Stimulated activated CD4-positive, alpha-beta T cell treated with anti-CD3 and anti-CD28 coated beads, Interleukin-4, amount 100 ng/mL, for 1 hour (primary cell): ENCODE results near the gene DLL4.
"Not testable (repeated sequence)": the region's sequence is repeated elsewhere in the genome, so short reads cannot be mapped to it uniquely, and the experiment has no call there.

Experiments
- DNase-seq: peaks from one replicate; pipeline ENCODE4 v3.0.0-alpha.2; 2020

DLL4 gene

DNA sequence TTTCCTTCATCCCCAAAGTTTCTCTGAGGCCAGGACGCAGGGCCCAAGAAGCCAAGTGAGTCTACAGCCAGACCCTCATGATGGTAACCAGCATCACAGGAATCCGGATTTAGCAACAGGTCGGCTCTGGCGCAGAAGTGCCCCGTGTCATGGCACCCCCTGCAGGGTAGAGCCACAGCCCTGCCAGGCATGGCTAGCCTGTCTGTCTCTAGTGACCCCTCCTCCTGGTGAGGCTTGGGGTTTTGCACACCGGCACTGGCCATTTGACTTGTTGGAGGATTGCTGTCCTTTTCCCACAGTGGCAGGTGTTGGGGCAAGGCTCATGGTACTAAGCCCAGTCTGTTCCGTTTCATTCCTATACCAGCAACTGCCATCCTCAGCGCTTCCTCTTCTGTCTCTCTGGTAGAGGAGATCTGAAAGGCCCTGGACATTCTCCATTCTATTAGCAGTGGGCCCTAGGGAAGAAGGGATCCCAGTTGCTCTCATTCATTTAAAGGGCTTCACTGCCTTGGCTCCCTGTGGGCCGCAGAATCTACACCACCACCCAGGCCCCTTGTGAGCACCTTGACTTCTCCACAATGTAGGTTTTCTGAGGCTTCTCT, 14.7 kb downstream of the DLL4 start:
- DNase-seq = no peak

DNA sequence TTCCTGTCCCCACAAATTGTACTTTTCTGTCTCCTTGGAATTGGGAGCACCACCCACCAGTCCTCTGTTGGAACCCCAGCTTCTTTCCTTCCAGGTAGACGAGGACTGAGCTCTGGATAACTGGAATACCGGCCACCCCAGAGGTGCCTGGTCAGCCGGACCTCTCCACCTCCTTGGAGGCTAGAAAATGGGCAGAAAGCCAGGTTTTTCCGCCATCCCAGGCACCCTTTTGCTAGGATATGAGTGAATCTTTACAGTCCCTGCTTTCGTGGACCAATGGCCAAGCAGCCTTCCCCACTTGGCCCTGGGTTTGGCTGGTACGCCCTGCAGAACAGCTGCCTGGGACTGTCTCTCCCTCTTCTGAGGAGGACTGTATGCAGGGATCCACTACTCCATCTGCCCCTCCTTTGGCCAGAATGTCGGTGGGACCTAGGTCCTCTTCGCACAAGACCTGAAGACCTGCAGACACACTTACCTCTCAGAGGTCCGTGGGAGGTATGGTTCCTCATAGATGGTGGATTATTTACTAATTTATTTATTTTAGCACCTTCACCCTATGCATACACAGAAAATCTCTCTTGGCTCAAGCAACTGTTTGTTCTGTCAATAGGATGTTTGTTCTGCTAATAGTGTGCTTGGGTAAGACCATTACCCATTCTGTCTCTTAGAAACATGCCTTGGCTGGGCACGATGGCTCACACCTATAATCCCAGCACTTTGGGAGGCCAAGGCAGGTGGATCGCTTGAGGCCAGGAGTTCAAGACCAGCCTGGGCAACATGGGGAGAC, 15.6 kb downstream of the DLL4 start:
- DNase-seq = no peak

DNA sequence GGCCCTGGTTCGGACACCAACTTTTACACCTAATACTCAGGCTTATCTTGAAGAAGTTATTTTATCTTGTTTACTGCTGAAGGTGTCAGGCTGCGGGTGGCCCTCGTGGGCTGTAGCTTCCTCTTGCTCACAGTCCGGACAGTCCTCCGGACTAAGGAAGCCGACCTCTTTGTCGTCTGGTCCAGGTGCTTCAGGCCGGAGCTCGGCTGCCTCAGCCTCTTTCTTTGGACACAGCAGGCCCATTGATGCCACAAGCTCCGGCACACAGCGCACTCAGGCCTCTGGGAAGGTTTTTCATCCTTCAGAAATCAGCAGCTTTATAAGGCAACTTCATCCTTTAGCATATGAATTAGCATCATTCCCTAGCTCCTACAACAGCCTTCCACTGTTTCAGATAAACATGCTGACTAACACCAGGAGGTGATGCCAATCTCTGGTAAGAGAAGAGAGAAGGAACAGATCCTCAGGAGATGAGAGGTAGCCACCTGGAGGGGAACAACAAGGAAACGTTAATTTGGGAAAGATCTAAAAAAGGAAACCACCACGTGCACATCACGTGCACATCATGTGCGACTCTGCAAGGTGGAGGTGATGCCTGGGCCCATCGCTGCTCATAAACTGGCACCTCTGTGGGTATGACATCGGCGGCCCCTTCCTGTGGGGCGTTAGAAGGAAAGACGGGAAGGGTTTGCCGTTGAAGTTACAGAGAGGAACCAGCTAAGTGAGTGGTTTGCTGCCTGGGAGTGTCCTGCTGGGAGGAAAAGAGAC, 19.8 kb downstream of the DLL4 start:
- DNase-seq = no peak

DNA sequence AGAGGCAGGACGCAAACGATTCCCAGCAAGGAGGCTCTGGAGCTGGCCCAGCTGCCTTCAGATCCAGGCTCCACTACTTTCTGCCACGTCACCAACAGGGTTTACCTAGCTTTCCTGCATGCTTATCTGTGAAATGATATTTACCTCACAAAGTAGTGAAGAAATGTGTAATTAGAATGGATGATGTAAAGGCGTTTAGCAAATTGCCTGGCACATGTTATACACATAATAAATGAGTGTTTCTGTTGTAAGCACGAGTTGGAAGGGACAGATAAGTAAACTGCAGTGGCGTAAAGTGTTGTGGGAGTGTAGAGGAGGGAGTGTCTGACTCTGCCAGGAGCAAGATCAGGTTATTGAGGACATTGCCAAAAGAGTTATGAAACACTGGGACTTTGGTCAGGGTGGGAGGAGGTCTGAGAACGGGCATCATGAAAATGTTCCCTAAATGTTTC, 20.6 kb downstream of the DLL4 start:
- no peak for DNase-seq

DNA sequence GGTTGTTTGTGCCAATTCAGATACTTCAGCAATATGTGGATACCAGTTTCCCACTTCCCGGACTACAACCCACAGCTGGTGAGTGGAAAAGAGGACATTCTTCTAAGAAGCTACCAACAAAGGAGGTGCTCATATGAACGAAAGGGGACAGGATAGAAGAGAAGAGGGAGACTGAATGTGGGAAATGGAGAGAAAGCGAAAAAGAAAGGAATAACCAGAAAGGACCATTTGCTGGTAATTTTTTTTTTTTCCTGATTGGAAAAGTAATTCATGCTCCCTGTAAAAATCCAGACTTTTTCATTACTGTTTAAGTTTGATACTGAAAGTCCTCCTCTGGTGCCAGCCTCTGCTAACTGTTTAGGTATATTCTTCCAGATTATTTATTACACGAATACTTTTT, 22.6 kb downstream of the DLL4 start:
- DNase-seq = no peak

DNA sequence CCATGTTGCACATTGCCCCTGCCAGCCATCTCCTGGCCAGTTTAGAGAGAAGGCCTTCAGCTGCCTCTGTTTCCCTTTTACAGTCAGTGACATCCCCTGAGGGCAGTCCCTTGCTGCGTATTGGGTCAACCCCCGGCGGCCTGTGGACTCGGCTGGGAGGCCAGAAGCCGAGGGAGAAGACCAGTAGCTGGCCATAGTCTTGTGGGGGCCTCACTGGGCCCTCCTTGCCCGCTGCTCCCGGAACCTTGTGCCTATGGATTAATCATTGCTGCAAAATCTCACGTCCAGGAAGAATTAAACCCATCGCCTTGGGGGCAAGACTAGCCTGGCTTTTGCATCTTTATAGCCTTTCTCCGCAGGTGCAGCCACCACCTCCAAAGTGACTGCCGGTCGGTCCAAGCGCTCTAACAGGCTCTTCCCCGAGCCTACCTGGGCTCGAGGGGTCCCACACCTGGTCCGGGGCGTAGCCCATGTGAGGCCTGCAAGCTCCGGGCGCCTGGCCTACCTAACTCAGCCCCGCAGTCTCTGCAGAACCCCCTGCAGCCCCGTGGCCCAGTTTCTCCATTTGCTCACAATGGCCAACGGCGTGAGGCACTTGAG, 23.3 kb downstream of the DLL4 start:
- no peak for DNase-seq

DNA sequence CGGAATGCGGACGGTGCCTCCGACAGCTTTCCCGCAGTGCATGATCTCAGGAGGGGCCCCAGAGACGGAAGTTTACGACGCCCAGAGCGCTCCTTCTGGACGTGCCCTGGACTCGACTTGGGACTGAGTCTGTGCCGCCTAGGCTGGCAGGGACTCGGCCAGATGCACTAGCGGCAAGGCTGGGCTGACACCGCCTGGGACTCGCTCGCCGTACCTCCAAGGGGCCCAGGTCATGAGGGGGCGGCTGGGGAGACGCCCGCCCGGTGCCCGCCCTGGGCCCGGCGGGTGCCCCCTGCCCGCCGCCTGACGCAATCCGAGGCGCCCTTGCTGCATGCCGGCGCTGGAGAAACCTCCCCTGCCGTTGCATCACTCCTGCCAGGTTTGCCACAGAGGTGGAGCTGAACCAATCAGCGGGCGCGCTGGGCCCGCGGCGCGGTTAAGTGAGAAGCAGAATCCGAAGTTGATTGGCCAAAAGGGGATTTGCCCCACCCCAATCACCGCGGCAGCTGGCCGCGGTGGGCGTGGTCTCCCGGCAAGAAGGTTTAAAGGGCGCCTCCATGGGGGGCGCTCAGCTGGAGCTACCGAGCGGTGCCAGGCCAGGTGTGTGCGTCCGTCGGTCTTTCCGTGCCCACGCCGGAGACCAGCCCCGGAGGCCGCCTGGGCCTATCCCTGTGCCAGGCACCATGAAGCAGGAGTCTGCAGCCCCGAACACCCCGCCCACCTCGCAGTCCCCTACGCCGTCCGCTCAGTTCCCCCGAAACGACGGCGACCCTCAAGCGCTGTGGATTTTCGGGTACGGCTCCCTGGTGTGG, 24.0 kb downstream of the DLL4 start, which contains the start of gene CHAC1:
Gene CHAC1, plus strand, starts transcription at position 571 of the 812 bp plus-strand sequence. Its CDS starts 113 bp downstream, at position 684.
- DNase-seq = peak; percentile 97

DNA sequence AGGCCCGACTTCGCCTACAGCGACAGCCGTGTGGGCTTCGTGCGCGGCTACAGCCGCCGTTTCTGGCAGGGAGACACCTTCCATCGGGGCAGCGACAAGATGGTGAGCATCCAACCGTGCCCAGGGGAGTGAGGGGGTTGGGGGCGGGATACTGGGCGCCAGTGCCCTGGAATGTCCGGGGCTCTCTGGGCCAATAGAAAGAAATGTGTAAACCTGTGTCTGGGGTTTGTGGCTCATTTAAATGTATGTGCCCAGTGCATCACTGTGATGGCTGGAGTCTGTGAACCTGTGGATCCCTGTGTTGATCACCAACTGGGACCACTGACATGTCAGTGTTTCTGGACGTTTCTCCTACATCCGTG, 24.6 kb downstream of the DLL4 start:
- no peak for DNase-seq

DNA sequence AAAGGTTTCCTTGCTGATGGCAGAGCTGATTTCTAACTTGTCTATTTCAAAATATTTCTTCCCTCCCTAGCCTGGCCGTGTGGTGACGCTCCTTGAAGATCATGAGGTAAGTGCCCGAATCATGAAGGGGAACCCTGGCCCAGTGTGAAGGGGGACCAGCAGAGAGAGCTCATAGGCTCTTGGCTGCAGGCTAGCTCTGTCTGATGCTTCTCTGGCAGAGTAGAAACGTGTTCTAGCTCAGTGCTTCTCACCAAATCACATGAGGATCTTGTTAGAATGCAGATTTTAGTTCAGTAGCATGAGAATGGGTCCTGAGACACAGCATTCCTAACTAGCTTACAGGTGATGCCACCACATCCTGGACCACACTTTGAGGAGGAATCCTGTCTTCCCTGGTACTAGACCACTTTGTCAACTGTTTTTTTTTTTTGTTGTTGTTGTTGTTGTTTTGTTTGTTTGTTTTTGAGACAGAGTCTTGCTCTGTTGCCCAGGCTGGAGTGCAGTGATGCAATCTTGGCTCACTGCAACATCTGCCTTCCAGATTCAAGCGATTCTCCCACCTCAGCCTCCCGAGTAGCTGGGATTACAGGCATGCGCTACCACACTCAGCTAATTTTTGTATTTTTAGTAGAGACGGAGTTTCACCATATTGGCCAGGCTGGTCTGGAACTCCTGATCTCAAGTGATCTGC, 25.2 kb downstream of the DLL4 start:
- DNase-seq = not testable (repeated sequence)

DNA sequence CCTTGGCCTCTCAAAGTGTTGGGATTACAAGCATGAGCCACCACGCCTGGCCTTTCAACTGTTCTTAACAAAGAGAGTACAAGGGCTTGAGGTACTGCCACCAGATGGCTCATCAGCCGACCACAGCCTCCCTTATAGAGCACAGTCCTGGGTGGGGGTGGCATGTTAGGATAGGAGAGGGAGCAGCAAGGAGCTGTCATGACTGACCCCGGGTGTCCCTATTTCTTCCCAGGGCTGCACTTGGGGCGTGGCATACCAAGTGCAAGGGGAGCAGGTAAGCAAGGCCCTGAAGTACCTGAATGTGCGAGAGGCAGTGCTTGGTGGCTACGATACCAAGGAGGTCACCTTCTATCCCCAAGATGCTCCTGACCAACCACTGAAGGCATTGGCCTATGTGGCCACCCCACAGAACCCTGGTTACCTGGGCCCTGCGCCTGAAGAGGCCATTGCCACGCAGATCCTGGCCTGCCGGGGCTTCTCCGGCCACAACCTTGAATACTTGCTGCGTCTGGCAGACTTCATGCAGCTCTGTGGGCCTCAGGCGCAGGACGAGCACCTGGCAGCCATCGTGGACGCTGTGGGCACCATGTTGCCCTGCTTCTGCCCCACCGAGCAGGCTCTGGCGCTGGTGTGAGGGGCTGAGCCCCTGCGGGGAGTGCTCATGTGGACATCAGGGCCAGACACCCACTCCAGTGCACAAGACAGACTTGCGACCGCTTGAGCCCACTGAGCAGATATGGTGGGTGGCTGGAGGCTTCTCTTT, 26.2 kb downstream of the DLL4 start:
- DNase-seq = no peak

DNA sequence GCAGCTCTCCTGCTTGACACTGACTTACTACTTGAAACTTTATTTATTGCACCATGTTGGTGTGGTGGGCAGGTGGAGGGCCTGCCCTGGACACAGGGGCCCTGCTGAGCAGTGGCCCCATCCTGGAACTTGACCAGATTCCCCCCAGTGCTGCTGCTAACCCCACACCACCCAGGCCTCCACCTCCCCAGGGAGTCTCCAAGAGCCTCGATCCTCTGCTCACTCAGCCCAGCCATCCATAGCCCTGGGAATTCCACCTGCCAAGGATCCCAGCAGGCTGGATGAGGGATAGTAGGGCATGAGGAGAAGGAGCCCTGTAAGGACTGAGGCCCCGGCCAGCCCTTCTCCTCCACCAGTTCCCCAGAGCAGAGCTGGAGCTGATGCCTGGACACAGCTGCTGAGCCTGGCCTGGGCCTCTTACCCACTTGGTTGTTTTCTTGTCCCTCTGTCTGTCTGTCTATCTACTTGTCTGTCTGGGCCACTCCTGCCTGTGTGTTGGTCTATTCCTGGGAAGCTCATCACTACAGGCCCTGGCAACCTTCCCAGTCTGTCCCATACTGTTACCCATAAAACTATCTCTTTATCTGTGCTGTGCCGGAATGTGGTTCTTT, 26.9 kb downstream of the DLL4 start:
- no peak for DNase-seq

DNA sequence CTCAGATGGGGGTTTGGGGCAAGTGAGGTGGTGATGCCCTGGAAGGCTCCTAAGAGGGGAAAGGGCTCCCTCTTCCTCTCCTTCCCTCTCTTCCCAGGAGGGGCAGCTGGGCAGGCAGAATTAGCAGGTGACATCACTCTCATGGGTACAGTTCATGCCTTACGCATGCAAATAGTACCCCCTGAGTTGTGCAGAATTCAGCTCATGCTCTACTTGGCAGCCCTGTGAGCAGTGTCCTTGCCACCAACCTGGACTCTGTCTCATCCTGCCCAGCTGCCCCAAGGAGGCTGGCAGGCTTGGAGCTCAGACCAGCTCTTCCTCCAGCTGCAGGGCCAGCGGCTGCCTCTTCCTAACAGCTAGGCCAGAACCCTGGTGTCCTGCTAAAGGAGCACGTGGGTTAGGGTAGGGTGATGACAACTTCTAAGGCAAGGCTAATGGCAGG, 27.4 kb downstream of the DLL4 start:
- no peak for DNase-seq

DNA sequence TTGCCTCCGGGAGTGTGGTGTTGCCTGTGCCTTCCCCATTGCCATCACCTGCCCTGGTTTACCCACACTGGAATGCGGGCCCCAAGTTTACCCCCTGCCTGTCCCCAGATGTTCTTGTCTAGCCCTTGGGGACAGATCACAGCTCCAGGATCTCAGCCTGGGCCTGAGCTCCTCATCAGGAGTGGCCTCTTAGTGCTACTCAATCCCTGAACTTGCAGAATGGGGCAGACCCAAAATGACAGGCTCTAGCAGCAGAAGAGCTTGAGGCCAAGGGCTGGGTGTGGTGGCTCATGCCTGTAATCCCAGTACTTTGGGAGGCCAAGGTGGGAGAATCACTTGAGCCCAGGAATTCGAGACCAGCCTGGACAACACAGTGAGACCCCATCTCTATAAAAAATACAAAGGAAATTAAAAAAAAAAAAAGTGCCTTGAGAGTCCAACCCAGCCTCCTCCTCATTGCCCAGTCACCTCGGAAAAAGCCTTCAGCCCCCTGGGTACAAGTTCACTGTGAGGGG, 28.0 kb downstream of the DLL4 start:
- DNase-seq = no peak

DNA sequence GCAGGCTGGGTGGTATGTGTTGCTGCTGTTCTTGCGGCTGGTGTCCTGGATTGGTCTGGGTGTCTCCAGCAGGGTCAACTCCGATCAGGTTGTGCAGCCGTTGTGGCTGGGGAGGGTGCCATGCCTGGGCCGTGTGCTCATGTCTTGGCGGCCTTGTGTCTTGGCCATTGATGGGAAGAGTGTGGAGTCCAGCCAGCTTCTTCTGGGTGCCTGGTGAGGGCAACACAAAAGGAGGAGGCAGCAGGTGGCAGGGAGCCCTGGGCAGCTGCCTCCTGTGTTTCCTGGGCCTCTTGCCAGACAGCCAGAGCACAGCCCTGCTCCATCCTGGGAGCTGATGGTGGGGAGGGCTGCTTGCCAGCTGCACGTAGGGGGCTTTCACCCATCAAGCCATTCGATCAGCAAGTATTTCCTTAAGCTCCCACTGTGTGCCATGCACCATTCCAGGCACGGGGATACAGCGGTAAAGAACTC, 28.5 kb downstream of the DLL4 start:
- DNase-seq = no peak

DNA sequence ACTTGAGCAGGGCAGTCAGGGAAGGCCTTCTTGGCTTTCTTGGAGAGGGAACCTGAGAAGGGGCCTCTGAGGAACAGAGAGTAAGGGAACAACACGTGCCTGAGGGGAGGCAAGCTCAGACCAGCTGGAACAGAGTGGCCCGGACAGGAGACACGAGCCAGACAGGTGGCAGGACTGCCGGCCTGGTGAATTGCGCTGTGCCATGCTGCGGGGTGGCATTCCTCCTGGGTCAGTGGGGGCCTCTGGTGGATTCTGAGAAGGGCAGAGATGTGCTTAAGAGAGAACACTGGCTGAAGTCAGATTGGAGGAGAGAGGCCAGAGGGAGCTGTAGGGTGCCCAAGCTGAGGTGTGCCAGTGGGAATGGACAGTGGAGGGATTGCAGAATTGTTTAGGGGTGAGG, 29.0 kb downstream of the DLL4 start:
- no peak for DNase-seq

DNA sequence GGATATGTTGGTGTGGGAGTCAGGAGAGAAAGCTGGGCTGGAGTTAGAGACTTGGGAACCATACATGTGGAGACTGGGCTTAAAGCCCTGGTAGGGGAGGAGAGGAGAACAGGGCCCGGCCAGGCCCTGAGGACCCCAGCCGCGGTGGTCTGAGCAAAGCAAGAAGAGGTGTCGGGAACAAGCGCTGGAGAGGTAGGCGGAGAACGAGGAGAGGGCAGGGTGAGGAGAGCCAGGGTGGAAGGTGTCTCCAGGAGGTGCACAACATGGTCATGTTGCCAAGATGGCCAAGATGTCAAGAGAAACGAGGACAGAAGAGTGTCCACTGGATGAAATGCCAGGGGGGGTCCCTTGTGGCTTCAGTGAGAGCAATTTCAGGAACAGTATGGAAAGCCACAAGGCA, 29.6 kb downstream of the DLL4 start:
- DNase-seq = no peak

DNA sequence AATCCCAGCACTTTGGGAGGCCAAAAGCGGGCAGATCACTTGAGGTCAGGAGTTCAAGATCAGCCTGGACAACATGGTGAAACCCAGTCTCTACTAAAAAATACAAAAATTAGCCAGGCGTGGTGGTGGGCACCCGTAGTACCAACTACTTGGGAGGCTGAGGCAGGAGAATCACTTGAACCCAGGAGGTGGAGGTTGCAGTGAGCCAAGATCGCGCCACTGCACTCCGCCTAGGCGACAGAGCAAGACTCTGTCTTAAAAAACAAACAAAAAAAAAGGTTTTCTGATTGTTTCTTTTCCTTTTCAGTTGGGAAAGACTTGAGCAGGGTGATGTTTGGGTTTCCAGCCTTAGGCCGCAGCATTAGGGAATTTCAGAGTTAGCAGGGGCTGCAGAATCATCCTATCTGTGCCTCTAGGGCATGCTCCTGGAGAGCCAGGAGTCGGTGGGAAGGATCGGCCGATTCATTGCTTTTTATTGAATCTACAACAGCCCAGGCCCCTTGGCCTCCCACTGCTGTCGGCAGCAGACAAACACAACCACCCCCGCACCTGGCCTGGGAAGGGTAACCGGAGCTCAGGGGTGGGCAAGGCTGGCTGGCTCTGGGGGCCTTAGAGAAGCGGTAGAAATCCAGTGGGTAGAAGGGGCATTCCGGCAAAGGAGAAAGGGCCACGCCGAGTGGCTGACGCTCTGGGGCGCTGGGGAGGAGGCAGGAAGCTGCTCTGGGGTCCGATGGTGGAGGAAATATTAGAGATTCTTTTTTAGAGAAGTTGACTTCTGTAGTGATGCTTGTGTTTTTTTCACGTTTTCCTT, 30.4 kb downstream of the DLL4 start:
- DNase-seq = no peak

DNA sequence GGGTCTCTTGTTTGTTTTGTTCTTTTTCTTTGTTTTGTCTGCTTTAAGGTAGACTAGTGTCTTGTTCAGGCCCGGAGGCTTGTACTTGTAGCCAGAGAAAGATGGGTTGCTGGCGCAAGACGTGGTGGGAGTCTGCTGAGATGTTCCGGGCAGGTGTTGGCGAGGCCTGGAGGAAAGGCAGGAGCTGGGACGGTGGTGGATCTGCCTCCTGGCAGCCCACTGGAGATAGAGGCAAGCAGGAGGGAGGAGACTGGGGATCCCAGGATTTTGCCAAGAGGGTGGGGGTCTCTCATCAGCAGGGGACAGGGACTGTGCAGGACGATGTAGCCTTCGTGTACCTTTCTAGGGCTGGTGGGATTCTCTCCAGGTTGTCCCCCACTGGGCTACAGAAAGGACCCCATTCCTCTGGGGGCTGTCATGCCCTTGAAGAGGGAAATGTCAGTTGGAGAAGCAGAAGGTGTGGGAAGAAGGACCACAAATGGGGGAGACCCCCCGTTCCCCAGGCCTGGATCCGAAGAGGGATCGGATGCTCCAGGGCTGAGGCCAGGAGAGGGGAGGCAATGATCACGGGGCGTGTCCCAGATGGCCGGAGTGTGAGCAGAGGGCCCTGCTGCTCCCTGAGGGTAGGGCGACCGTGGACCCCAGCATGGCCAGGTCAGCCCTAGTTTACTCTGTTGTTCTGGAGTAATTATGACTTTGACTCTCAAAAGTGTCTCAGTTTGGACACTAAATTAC, 31.2 kb downstream of the DLL4 start:
- no peak for DNase-seq

DNA sequence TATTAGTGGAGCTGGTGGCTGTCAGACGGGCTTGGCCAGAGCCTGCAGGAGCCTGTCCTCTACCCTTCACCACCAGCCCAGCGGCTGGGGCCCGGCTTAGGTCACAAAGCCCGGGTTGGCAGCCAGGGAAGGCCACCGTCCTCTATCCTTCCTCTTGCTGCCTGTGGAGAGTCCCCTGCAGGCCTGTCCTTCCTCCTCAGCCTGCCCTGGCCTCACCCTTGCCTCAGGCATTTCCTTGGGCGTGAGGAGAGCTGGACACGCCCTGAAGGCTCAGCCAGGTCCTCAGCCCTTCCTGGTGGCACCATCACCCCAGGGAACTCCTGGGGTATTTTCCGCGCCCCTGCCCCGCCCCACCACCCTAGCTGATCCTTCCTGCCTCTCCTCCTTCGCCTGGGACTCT, 31.8 kb downstream of the DLL4 start:
- no peak for DNase-seq
